ENCODE data around the gene TMEM218. TPM values are rescaled to one million over a fixed set of nuclear protein-coding genes. Genes with fewer than 3 reads are reported as not detected.

The TMEM218 gene
- total RNA-seq, 2 experiments from 2014 or later: 3.9 to 4.4 TPM

DNA sequence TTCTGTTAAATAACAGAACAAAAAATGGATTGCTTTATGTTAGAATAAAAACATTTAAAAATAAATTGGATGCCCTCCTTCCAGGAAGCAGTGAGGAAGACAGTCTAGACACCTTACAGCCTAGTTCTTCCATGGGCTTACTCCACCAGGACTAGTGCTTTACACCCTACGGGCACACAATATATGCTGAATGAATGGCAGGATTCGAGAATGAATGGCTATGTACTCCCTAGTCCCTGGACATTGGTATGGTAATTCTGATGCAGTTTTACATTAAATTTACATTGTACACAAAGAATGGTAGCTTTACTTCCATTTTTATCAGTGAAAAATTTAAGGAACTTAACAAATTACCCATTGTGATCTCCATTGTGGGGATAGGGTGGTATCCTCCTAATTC lies 16.7 kb downstream of the TMEM218 start:
- no peak overlapping the region for H3K4me3 ChIP-seq (ENCODE audit: low read length)
- ChIA-PET POLR2A (no interaction called here), CTCF (interaction anchor here (1.5 kb wide), 1 partner anchor 47 kb away, joined by 3 read pairs; no protein-coding TSS in a partner anchor)
- no peaks in the 10 kb centered on the region for H3K9me3 ChIP-seq (ENCODE audit: control insufficient read depth in 1 of 2, insufficient read depth in 1 of 2, low read length in 2 of 2)
- H3K4me3 Mint-ChIP-seq: no peak overlapping the region
- no peak for ATAC-seq (ENCODE audit: poor library complexity)
- H3K27me3 Mint-ChIP-seq: no peaks in the 10 kb centered on the region
- no peaks in the 10 kb centered on the region for H3K9me3 Mint-ChIP-seq
- intact Hi-C loops (cut with DNase I, micrococcal nuclease): loop anchor here in 1 of 2 experiments (5.0 kb wide), 1 partner anchor 253 kb away; no protein-coding TSS in a partner anchor
- no peaks in the 10 kb centered on the region for H3K4me1 Mint-ChIP-seq (ENCODE audit: low read depth)
- no peaks in the 10 kb centered on the region for H3K27me3 ChIP-seq (ENCODE audit: control insufficient read depth in 1 of 2, insufficient read depth in 2 of 2, low read length in 2 of 2)
- no peak for DNase-seq
- no peak overlapping the region for H3K27ac ChIP-seq (ENCODE audit: low read depth in 1 of 2, low read length in 2 of 2)
- no peak overlapping the region for H3K27ac Mint-ChIP-seq
- TF ChIP-seq, protein P1, sequence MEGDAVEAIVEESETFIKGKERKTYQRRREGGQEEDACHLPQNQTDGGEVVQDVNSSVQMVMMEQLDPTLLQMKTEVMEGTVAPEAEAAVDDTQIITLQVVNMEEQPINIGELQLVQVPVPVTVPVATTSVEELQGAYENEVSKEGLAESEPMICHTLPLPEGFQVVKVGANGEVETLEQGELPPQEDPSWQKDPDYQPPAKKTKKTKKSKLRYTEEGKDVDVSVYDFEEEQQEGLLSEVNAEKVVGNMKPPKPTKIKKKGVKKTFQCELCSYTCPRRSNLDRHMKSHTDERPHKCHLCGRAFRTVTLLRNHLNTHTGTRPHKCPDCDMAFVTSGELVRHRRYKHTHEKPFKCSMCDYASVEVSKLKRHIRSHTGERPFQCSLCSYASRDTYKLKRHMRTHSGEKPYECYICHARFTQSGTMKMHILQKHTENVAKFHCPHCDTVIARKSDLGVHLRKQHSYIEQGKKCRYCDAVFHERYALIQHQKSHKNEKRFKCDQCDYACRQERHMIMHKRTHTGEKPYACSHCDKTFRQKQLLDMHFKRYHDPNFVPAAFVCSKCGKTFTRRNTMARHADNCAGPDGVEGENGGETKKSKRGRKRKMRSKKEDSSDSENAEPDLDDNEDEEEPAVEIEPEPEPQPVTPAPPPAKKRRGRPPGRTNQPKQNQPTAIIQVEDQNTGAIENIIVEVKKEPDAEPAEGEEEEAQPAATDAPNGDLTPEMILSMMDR (IDR thresholded peaks at IDR 0.05): no peak
- H3K36me3 ChIP-seq (ENCODE audit: insufficient read depth, low read length): peaks cover 14% of the 10 kb centered on the region
- no peaks in the 10 kb centered on the region for H3K4me1 ChIP-seq (ENCODE audit: insufficient read depth, low read length)
- H3K36me3 Mint-ChIP-seq (ENCODE audit: low read depth): peaks cover 50% of the 10 kb centered on the region

DNA sequence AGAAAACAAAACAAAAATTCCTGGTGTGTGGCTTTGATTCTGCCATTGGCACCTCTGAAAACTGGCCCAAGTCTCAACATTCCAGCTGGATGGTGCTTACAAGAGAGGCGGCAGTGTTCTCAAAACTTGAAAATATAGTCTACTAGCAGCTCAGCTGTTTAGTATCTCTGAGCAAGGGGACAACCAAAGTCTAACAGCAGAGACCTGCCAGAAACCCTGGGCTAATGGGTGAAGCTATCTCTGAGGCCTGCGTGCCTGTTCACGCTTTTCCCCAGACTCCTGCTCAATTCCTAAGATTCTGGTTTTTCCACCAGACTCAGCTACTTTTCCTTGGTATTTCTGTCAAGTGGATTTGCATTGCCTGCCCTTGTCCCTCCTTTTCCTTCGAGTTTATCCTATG lies 17.9 kb downstream of the TMEM218 start:
- Histone ChIP-seq H3K36me3 (ENCODE audit: insufficient read depth, low read length) (peaks cover 7% of the 10 kb centered on the region), H3K9me3 (ENCODE audit: control insufficient read depth in 1 of 2, insufficient read depth in 1 of 2, low read length in 2 of 2) (no peaks in the 10 kb centered on the region), H3K4me1 (ENCODE audit: insufficient read depth, low read length) (no peaks in the 10 kb centered on the region), H3K27me3 (ENCODE audit: control insufficient read depth in 1 of 2, insufficient read depth in 2 of 2, low read length in 2 of 2) (no peaks in the 10 kb centered on the region), H3K4me3 (ENCODE audit: low read length) (no peak overlapping the region), H3K27ac (ENCODE audit: low read depth in 1 of 2, low read length in 2 of 2) (no peak overlapping the region)
- no peak for ATAC-seq (ENCODE audit: poor library complexity)
- CTCF ChIA-PET: no interaction called here
- DNase-seq: no peak
- no peak overlapping the region for H3K4me3 Mint-ChIP-seq
- H3K4me1 Mint-ChIP-seq (ENCODE audit: low read depth): no peaks in the 10 kb centered on the region
- intact Hi-C loops (cut with DNase I, micrococcal nuclease): loop anchor here in 1 of 2 experiments (5.0 kb wide), 1 partner anchor 254 kb away; no protein-coding TSS in a partner anchor
- TF ChIP-seq, protein P1 (IDR thresholded peaks at IDR 0.05): no peak
- POLR2A ChIA-PET: interaction anchor here (1.5 kb wide), 1 partner anchor 19 kb away, joined by 6 read pairs; no protein-coding TSS in a partner anchor
- H3K36me3 Mint-ChIP-seq (ENCODE audit: low read depth): peaks cover 39% of the 10 kb centered on the region
- no peak overlapping the region for H3K27ac Mint-ChIP-seq
- no peaks in the 10 kb centered on the region for H3K9me3 Mint-ChIP-seq
- no peaks in the 10 kb centered on the region for H3K27me3 Mint-ChIP-seq

DNA sequence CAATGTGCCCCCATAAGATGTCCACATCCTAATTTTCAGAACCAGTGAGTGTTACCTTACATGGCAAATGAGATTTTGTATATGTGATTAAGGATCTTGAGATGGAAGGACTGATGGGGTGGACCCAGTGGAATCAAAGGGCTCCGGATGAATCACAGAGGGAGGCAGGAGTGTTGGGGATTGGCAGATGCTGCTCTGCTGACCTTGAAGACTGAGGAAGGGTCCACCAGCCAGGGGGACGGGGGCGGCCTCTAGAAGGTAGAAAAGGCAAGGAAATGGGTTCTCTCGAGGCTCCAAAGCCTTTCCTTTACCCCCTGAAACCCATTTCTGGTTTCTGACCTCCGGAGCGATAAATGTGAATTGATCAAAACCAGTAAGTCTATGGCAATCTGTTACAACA lies 18.8 kb downstream of the TMEM218 start:
- no peaks in the 10 kb centered on the region for H3K9me3 ChIP-seq (ENCODE audit: control insufficient read depth in 1 of 2, insufficient read depth in 1 of 2, low read length in 2 of 2)
- DNase-seq: no peak
- Mint-ChIP-seq H3K36me3 (ENCODE audit: low read depth) (peaks cover 30% of the 10 kb centered on the region), H3K4me1 (ENCODE audit: low read depth) (no peaks in the 10 kb centered on the region), H3K27ac (no peak overlapping the region), H3K9me3 (no peaks in the 10 kb centered on the region), H3K27me3 (no peaks in the 10 kb centered on the region), H3K4me3 (no peak overlapping the region)
- no peaks in the 10 kb centered on the region for H3K27me3 ChIP-seq (ENCODE audit: control insufficient read depth in 1 of 2, insufficient read depth in 2 of 2, low read length in 2 of 2)
- H3K4me3 ChIP-seq (ENCODE audit: low read length): no peak overlapping the region
- H3K27ac ChIP-seq (ENCODE audit: low read depth in 1 of 2, low read length in 2 of 2): no peak overlapping the region
- ATAC-seq (ENCODE audit: poor library complexity): no peak
- H3K36me3 ChIP-seq (ENCODE audit: insufficient read depth, low read length): peaks cover 7% of the 10 kb centered on the region
- TF ChIP-seq, protein P1 (IDR thresholded peaks at IDR 0.05): no peak
- POLR2A ChIA-PET: no interaction called here
- intact Hi-C loops (cut with DNase I, micrococcal nuclease): loop anchor here in 1 of 2 experiments (1.0 to 5.0 kb wide), 2 partner anchors 51 to 255 kb away; no protein-coding TSS in a partner anchor
- CTCF ChIA-PET: no interaction called here
- no peaks in the 10 kb centered on the region for H3K4me1 ChIP-seq (ENCODE audit: insufficient read depth, low read length)

Measured in CD4-positive, alpha-beta T cell (primary cell).